ENCODE measurements around the gene PUM1.

DNA sequence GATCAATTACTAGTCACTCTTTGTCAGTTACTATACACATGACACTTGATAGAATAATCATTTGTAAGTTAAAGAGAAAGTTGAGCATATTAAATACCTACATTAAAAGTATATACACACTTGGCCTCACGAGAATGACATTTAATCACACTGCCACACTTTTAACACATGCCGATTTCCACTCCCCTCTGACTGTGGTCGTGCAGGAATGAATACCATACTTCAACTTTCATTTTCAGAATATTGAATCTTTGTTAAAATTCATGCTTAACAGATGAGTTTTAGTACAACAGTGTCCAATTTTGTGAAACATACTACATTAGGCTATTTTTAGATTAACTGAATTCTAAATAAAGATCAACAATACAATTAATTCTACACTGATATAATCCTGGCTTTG, 78.8 kb downstream of the PUM1 start:
- TF ChIP-seq TAF1 (IDR thresholded peaks at IDR 0.05; ENCODE audit: borderline replicate concordance, low read depth, low read length) (no peak), POLR2AphosphoS5 (IDR thresholded peaks at IDR 0.05; ENCODE audit: low read depth, low read length) (no peak), POLR2A (IDR thresholded peaks at IDR 0.05; ENCODE audit: low read depth, low read length) (no peak)

Data from GM12892 (cell line).